ENCODE measurements around the gene PHACTR3. TPM values are rescaled to one million over a fixed set of nuclear protein-coding genes. Genes with fewer than 3 reads are reported as not detected.

PHACTR3 gene
- total RNA-seq, 2 donors from 2014 or later: 0.86 to 24.2 TPM

DNA sequence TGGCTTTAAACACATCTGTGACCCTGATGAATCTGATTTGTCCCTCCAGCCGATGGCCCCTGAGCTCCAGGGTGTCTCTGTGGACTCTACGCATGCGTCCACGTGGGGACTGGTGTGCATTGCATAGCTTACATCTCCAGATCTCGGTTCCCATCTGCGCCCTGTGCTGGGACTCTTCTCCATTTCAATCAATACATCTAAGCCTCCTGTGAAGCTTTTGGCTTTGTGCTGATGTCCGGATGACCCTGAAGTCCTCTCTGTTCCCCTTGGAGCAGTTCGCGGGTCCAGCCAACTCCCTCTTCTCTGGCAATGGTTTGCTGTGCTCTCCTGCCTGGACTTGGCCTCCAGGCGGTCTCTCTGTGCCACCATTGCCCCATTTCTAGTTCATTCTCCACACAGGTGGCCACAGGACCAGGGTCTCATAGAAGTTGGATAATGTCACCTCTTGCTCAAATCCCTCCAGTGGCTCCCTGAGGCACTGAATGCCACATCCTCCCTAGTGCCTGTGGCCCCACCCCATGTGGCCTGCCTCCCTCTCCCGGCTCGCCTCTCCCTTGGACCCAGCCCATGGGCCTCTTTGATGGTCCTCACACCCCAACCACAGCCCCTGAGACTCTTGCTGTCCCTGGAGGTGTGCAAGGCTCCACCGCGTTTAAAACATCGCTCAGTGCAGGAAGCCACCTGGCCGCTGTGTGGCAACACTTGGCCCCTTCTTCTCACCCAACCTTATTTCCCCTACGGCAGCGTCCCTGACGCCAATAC lies 173.7 kb downstream of the PHACTR3 start:
- TF ChIP-seq CTCF (IDR thresholded peaks at IDR 0.05): no peak
- Histone ChIP-seq H3K4me1 (no peaks in the 10 kb centered on the region), H3K27ac (no peak overlapping the region), H3K4me3 (no peak overlapping the region), H3K36me3 (no peaks in the 10 kb centered on the region), H3K9me3 (no peaks in the 10 kb centered on the region), H3K27me3 (no peaks in the 10 kb centered on the region)
- DNase-seq (ENCODE audit: low spot score): peak; percentile 49

DNA sequence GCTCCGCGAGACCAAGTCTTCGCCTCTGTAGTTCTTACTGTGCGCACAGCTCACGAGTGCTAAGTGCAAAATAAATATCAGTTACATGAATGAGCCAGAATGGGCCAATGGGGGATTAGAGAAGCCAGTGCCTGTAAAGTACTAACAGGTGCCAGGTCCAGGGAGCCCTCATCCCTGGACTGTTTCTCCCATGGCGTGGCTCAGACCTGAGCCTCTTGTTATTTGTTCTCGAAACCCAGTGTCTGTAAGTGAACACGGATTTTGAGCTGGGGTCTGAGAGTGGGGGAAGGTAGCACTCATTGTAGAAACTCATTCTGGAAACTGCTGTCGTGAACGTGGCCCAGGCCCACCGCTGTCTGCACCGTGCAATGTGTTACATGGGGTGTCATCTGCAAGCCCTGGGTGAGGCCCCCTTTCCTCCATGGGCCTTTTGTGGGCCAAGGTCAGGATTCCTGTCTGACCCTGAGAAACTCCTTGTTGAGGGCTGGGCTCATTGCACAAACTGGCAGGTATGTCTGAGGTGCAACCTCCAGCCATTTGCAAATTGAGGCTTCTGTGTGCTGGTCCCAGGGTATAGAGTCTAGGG lies 174.4 kb downstream of the PHACTR3 start:
- no peaks in the 10 kb centered on the region for H3K36me3 ChIP-seq
- TF ChIP-seq CTCF (IDR thresholded peaks at IDR 0.05): no peak
- H3K4me3 ChIP-seq: no peak overlapping the region
- no peak overlapping the region for H3K27ac ChIP-seq
- peak; percentile 34 for DNase-seq (ENCODE audit: low spot score)
- H3K4me1 ChIP-seq: no peaks in the 10 kb centered on the region
- no peaks in the 10 kb centered on the region for H3K9me3 ChIP-seq
- no peaks in the 10 kb centered on the region for H3K27me3 ChIP-seq

DNA sequence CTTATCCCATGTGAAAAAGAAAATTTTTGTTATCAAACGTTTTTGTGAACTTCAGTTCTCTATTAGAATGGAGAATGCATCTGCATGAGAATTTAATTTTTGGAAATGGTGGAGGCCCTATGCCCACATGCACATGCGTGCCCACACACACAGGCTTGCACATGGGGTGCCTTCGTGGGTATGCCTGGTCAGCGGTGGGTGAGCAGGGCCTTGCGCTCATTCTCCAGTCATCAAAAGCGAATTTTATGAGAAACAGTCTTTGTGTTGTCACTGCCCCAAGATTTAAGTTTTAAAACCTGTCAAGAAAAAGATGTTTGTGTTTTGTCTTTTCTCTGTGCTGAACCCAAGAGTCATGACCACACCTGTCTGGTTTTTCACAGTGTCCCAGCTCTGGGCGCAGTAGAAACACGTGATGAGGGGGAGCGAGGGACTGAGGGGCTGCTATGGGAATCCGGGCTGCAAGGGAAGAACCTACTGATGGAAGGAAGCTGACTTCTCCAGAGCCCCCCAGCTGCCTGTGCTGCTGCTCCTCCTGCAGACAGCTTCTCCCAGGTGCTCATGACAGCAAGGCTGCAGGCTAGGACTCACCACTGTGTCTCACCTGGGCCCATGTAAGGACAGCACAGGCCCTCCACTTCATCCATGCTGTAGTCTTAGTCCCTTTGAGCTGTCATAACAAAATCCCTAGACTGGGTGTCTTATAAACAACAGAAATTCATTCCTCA lies 175.5 kb downstream of the PHACTR3 start:
- DNase-seq (ENCODE audit: low spot score): peak; percentile 26
- Histone ChIP-seq H3K9me3 (no peaks in the 10 kb centered on the region), H3K36me3 (no peaks in the 10 kb centered on the region), H3K27ac (no peak overlapping the region), H3K27me3 (no peaks in the 10 kb centered on the region), H3K4me3 (no peak overlapping the region), H3K4me1 (no peaks in the 10 kb centered on the region)
- TF ChIP-seq CTCF (IDR thresholded peaks at IDR 0.05): no peak

DNA sequence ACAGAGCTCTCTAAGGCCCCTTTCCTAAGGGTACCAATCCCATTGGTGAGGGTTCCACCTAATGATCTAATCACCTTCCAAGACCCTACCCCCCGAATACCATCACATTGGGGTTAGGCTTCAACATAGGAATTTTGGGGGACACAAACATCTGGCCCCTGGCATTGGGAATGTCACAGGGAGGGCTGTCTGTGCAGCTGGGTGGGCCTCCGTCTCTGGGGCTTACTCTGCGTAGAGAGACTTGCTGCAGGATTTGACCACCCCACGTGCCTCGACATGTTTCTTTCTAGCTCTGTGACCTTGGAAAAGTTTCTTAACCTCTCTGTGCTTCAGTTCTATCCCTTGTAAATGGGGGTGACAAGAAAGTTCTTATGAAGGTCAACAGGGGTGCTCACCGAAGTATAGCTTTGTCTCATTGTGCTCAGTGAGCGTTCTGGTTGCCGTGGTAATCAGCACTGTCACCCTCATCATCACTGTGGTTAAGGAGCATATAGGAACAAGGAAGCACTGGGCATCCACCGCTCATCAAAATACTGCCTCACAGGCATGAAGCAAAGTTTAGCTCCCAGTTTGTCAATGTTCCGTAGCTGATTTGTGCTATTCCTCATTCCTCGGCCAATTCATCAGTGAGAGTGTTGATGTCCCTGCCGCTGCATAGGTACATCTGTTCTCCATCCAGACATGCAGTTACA lies 176.3 kb downstream of the PHACTR3 start:
- no peak overlapping the region for H3K27ac ChIP-seq
- H3K9me3 ChIP-seq: no peaks in the 10 kb centered on the region
- no peak overlapping the region for H3K4me3 ChIP-seq
- DNase-seq (ENCODE audit: low spot score): peak; percentile 36
- no peaks in the 10 kb centered on the region for H3K36me3 ChIP-seq
- no peak for TF ChIP-seq CTCF (IDR thresholded peaks at IDR 0.05)
- no peaks in the 10 kb centered on the region for H3K4me1 ChIP-seq
- no peaks in the 10 kb centered on the region for H3K27me3 ChIP-seq

DNA sequence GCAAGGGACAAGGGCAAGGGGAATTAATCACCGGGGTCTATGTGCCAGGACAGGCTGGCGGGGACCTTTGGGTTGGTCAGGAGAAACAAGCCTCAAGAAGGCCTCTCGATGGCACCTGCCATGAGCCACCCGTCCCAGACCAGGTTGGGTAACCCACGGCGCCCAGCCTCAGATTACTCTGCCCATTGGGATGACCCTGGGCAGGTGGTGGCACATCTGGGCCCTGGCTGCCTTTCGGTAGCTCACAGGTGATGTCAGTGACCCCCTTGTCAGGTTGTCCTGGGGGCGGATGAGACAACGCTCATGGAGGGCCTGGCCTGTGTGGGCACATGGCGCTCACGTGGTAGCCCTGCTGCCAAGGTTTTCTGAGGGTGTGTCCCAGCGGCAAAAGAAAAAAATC lies 176.9 kb downstream of the PHACTR3 start:
- no peaks in the 10 kb centered on the region for H3K4me1 ChIP-seq
- H3K36me3 ChIP-seq: no peaks in the 10 kb centered on the region
- H3K4me3 ChIP-seq: no peak overlapping the region
- DNase-seq (ENCODE audit: low spot score): peak; percentile 55
- H3K27ac ChIP-seq: no peak overlapping the region
- no peak for TF ChIP-seq CTCF (IDR thresholded peaks at IDR 0.05)
- no peaks in the 10 kb centered on the region for H3K27me3 ChIP-seq
- H3K9me3 ChIP-seq: no peaks in the 10 kb centered on the region

Measured in right atrium auricular region (tissue), 2 donors.